ENCODE data around the gene KRTAP9-1.

DNA sequence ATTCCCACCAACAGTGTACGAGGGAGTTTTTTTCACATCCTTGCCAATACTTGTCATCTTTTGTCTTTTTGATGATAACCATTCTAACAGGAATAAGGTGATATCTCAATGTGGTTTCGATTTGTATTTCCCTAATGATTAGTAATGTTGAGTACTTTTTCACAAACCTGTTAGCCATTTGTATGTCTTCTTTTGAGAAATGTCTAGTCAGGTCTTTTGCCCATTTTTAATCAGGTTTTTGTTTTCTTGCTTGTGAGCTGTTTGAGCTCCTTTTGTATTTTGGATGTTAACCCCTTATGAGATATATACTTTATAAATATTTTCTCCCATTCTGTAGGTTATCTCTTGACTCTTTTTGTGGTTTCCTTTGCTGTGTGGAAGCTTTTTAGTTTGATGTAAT, 38.2 kb upstream of the KRTAP9-1 start:
- TF ChIP-seq, protein P1, sequence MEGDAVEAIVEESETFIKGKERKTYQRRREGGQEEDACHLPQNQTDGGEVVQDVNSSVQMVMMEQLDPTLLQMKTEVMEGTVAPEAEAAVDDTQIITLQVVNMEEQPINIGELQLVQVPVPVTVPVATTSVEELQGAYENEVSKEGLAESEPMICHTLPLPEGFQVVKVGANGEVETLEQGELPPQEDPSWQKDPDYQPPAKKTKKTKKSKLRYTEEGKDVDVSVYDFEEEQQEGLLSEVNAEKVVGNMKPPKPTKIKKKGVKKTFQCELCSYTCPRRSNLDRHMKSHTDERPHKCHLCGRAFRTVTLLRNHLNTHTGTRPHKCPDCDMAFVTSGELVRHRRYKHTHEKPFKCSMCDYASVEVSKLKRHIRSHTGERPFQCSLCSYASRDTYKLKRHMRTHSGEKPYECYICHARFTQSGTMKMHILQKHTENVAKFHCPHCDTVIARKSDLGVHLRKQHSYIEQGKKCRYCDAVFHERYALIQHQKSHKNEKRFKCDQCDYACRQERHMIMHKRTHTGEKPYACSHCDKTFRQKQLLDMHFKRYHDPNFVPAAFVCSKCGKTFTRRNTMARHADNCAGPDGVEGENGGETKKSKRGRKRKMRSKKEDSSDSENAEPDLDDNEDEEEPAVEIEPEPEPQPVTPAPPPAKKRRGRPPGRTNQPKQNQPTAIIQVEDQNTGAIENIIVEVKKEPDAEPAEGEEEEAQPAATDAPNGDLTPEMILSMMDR (IDR thresholded peaks at IDR 0.05; ENCODE audit: poor library complexity, severe bottlenecking): no peak
- TF ChIP-seq RAD21 (conservative IDR thresholded peaks at IDR 0.05) (no peak), EP300 (conservative IDR thresholded peaks at IDR 0.05; ENCODE audit: poor library complexity, severe bottlenecking) (no peak), EZH2 (IDR thresholded peaks at IDR 0.05; ENCODE audit: borderline replicate concordance, insufficient read depth, low read length, poor library complexity, severe bottlenecking) (no peak), SMC3 (conservative IDR thresholded peaks at IDR 0.05; ENCODE audit: poor library complexity) (no peak), POLR2AphosphoS5 (IDR thresholded peaks at IDR 0.05) (no peak)
